Keratinocyte (primary cell): Measurements from ENCODE around the gene SERPINB1. TPM values are rescaled to one million over a fixed set of nuclear protein-coding genes. Genes with fewer than 3 reads are reported as not detected.

Source experiments
- DNase-seq: peaks from one replicate; pipeline ENCODE4 v3.0.0-alpha.2; 2011; ENCODE audit warnings: low read depth, missing footprints, low spot score
- FAIRE-seq: peaks from 2 replicates; lab custom pipeline; 2011; peaks lifted over from hg19 to GRCh38; lab: Jason Lieb, UNC
- H2AFZ ChIP-seq: 2 replicates; pipeline ENCODE4 v1.6.0; 2012; ENCODE audit warnings: low read length, control low read depth, inconsistent platforms; ENCODE audit not compliant: control insufficient read depth
- H3K27ac ChIP-seq: 2 replicates; pipeline ENCODE4 v1.5.1; 2011; ENCODE audit warnings: low read length; ENCODE audit not compliant: control insufficient read depth, insufficient read depth
- H3K27me3 ChIP-seq: 3 replicates; pipeline ENCODE4 v1.6.0; 2011; ENCODE audit warnings: low read length; ENCODE audit not compliant: control insufficient read depth, insufficient read depth; ENCODE audit errors: extremely low read depth
- H3K36me3 ChIP-seq, 2 experiments: 2 replicates in 1 of 2; 3 replicates in 1 of 2; pipeline ENCODE4 v1.5.1; 2011; ENCODE audit warnings: low read length in 2 of 2, mild to moderate bottlenecking in 1 of 2; ENCODE audit not compliant: control insufficient read depth in 2 of 2, insufficient read depth in 2 of 2; ENCODE audit errors: extremely low read depth in 1 of 2
- H3K4me1 ChIP-seq: 3 replicates; pipeline ENCODE4 v1.5.1; 2011; ENCODE audit warnings: low read length; ENCODE audit not compliant: control insufficient read depth, insufficient read depth; ENCODE audit errors: extremely low read depth
- H3K4me2 ChIP-seq: 3 replicates; pipeline ENCODE4 v1.6.0; 2011; ENCODE audit warnings: low read depth, low read length; ENCODE audit not compliant: control insufficient read depth, insufficient read depth; ENCODE audit errors: extremely low read depth
- H3K4me3 ChIP-seq, 3 experiments: fragments of 200-600 bp in 1 of 3; sonication (generic) in 1 of 3; 2 replicates in 2 of 3; 3 replicates in 1 of 3; pipeline ENCODE4 v1.5.1; 2011 to 2016; ENCODE audit warnings: low read length in 3 of 3, mild to moderate bottlenecking in 3 of 3, control low read depth in 2 of 3, inconsistent platforms in 1 of 3, low read depth in 1 of 3, mixed read lengths in 1 of 3, mixed run types in 1 of 3, moderate library complexity in 1 of 3; ENCODE audit not compliant: control insufficient read depth in 2 of 3, insufficient read depth in 2 of 3; ENCODE audit errors: extremely low read depth in 1 of 3
- H3K79me2 ChIP-seq: 2 replicates; pipeline ENCODE4 v1.6.0; 2012; ENCODE audit warnings: low read length; ENCODE audit not compliant: control insufficient read depth, insufficient read depth
- H3K9ac ChIP-seq: 3 replicates; pipeline ENCODE4 v1.6.0; 2011; ENCODE audit warnings: low read length; ENCODE audit not compliant: control insufficient read depth, insufficient read depth; ENCODE audit errors: extremely low read depth
- H3K9me1 ChIP-seq: 3 replicates; pipeline ENCODE4 v1.6.0; 2011; ENCODE audit warnings: low read length; ENCODE audit not compliant: control insufficient read depth, insufficient read depth; ENCODE audit errors: extremely low read depth
- H3K9me3 ChIP-seq: 2 replicates; pipeline ENCODE4 v1.5.1; 2012; ENCODE audit warnings: low read depth, low read length; ENCODE audit not compliant: control insufficient read depth
- H4K20me1 ChIP-seq: 3 replicates; pipeline ENCODE4 v1.6.0; 2011; ENCODE audit warnings: low read length; ENCODE audit not compliant: control insufficient read depth, insufficient read depth; ENCODE audit errors: extremely low read depth
- CTCF ChIP-seq, 3 experiments: IDR thresholded peaks in 1 of 3; conservative IDR thresholded peaks in 1 of 3; optimal IDR thresholded peaks in 1 of 3; 2 replicates in 2 of 3; 3 replicates in 1 of 3; pipeline versions ENCODE3 to v1.5.1; 2011; ENCODE audit warnings: low read length in 3 of 3, mild to moderate bottlenecking in 3 of 3, moderate library complexity in 2 of 3, control low read depth in 1 of 3, inconsistent platforms in 1 of 3; ENCODE audit not compliant: insufficient read depth in 2 of 3; ENCODE audit errors: extremely low read depth in 1 of 3
- EZH2 ChIP-seq: IDR thresholded peaks from one replicate; pipeline ENCODE4 v1.6.1; 2012; ENCODE audit warnings: inconsistent platforms, mild to moderate bottlenecking, low read length, moderate library complexity
- dilution Hi-C: fragments of 300-500 bp; cut with MboI; formaldehyde crosslinking; loops from one replicate; pipeline ENCODE4 v1.7.0; 2020; ENCODE audit warnings: low sequenced_read_pairs; ENCODE audit not compliant: extremely low pct_ligation_motif_present
- polyA plus RNA-seq, 5 experiments: library from polyadenylated mRNA; depleted of rRNA in 3 of 5; stranded (reverse) in 3 of 5; stranded (forward) in 1 of 5; unstranded in 1 of 5; fragments of >200 nt; gene quantifications; 1 replicate in 1 of 5; 2 replicates in 3 of 5; 3 replicates in 1 of 5; pipeline versions ENCODE4 v1.2.1 to v1.2.3, GENCODE V29; 2011 to 2012; ENCODE audit warnings: missing spikeins in 2 of 5, low read depth in 1 of 5, low replicate concordance in 1 of 5

Gene SERPINB1
- polyA plus RNA-seq, 1 donor (not counting 4 experiments of a cell fraction or from before 2014, with no cell fraction given): 71.9 TPM

GRCh38 chr6:2870046-2870636 lies 28.5 kb upstream of the SERPINB1 start:
- Histone ChIP-seq H3K79me2 (no peaks in the 10 kb centered on the region), H3K4me2 (no peak overlapping the region), H3K9ac (no peak overlapping the region), H3K9me1 (no peaks in the 10 kb centered on the region), H2AFZ (no peak overlapping the region), H3K27ac (no peak overlapping the region), H3K4me1 (peaks cover 13% of the 10 kb centered on the region), H3K27me3 (no peaks in the 10 kb centered on the region), H3K4me3 (no peak overlapping the region), H3K9me3 (no peaks in the 10 kb centered on the region), H4K20me1 (no peaks in the 10 kb centered on the region), H3K36me3 (no peaks in the 10 kb centered on the region)
- DNase-seq (no peak), FAIRE-seq (no peak)
- dilution Hi-C loops: no loop called here
- TF ChIP-seq CTCF (optimal IDR thresholded peaks at IDR 0.05 in 1 of 3, IDR thresholded peaks at IDR 0.05 in 1 of 3, conservative IDR thresholded peaks at IDR 0.05 in 1 of 3; ENCODE audit: extremely low read depth in 1 of 3, insufficient read depth in 2 of 3, low read length in 3 of 3) (no peak), EZH2 (no peak)

GRCh38 chr6:2868637-2869036 lies 27.0 kb upstream of the SERPINB1 start:
- no peaks in the 10 kb centered on the region for H3K9me1 ChIP-seq
- H3K4me3 ChIP-seq: no peak overlapping the region
- no peaks in the 10 kb centered on the region for H4K20me1 ChIP-seq
- H3K4me2 ChIP-seq: no peak overlapping the region
- H2AFZ ChIP-seq: no peak overlapping the region
- FAIRE-seq (no peak), DNase-seq (no peak)
- H3K9me3 ChIP-seq: no peaks in the 10 kb centered on the region
- no peaks in the 10 kb centered on the region for H3K79me2 ChIP-seq
- dilution Hi-C loops: no loop called here
- H3K27me3 ChIP-seq: no peaks in the 10 kb centered on the region
- H3K9ac ChIP-seq: no peak overlapping the region
- TF ChIP-seq CTCF (optimal IDR thresholded peaks at IDR 0.05 in 1 of 3, IDR thresholded peaks at IDR 0.05 in 1 of 3, conservative IDR thresholded peaks at IDR 0.05 in 1 of 3; ENCODE audit: extremely low read depth in 1 of 3, insufficient read depth in 2 of 3, low read length in 3 of 3): no peak
- TF ChIP-seq EZH2: no peak
- no peak overlapping the region for H3K27ac ChIP-seq
- no peaks in the 10 kb centered on the region for H3K36me3 ChIP-seq
- peaks cover 13% of the 10 kb centered on the region for H3K4me1 ChIP-seq
